ENCODE measurements around the gene TSPAN3. TPM values are rescaled to one million over a fixed set of nuclear protein-coding genes. Genes with fewer than 3 reads are reported as not detected.
A peak's percentile ranks its signal among the peaks of the same experiment; 100 is the strongest.

The TSPAN3 gene
- total and polyA plus RNA-seq, 12 donors: 52.2 to 159 (median 98.7) TPM

- no peak for DNase-seq
- Histone ChIP-seq H3K4me3 (peak overlapping the region in 7 of 10 donors; percentile 25 to 62 (median 33)), H3K27ac (peak overlapping the region in 6 of 10 donors; percentile 43 to 93 (median 60)), H3K9me3 (no peaks in the 10 kb centered on the region), H3K4me1 (peaks cover 7 to 97% (median 19%) of the 10 kb centered on the region in 9 donors), H3K36me3 (peaks cover 0 to 4% (median 0%) of the 10 kb centered on the region in 9 donors), H3K27me3 (no peaks in the 10 kb centered on the region)
- ATAC-seq: peak in 1 of 8 donors; percentile 1
- intact Hi-C loops (cut with DNase I): no loop called here
- WGBS, 2 donors: 42 to 58% methylated on average over 9 of the region's 9 CpGs
- no peak for TF ChIP-seq CTCF (IDR thresholded peaks at IDR 0.05)
Observed at GRCh38 chr15:76996076-76996525, 74.8 kb downstream of the TSPAN3 start.

- DNase-seq (peak in 1 of 2 donors; percentile 50), ATAC-seq (peak; percentile 52 to 79 (median 59))
- intact Hi-C loops (cut with DNase I): no loop called here
- H3K27ac ChIP-seq: peak within 1 kb of the TSS in 8 of 10 donors; percentile 4 to 93 (median 55)
- peak within 1 kb of the TSS in 7 of 10 donors; percentile 25 to 62 (median 33) for H3K4me3 ChIP-seq
- peaks cover 0 to 4% (median 0%) of the 10 kb centered on the region in 9 donors for H3K36me3 ChIP-seq
- WGBS, 2 donors: 56 to 62% methylated on average over 28 of the region's 28 CpGs
- TF ChIP-seq CTCF (IDR thresholded peaks at IDR 0.05): no peak
- H3K27me3 ChIP-seq: no peaks in the 10 kb centered on the region
- no peaks in the 10 kb centered on the region for H3K9me3 ChIP-seq
- H3K4me1 ChIP-seq: peaks cover 7 to 93% (median 19%) of the 10 kb centered on the region in 9 donors
Observed at GRCh38 chr15:76994971-76995945, 75.7 kb downstream of the TSPAN3 start, which contains the start of gene PSTPIP1. PSTPIP1 (plus strand) TSS chr15:76995126; CDS start chr15:76995574, 448 bp downstream.

DNA sequence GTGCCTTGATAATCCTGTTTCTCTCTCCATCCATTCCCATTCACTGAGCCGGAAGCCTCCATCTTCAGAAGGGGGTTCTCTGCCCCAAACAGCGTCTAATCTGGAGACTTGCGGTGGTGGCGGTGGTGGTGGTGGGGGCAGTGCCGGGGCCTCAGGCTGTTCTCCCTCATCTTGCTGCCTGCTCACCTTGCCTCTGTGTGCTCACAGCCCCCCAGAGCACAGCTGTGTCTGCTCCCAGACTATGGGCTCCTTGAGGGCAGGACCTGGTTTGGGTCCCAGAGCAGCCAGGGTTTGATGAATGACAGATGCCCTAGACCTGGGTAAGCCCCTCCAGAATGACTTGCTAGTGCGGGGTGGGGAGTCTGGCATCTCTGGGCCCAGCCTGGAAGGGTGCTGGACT is 76.4 kb downstream of the TSPAN3 start:
- peak overlapping the region in 7 of 10 donors; percentile 4 to 93 (median 60) for H3K27ac ChIP-seq
- intact Hi-C loops (cut with DNase I): no loop called here
- no peak for TF ChIP-seq CTCF (IDR thresholded peaks at IDR 0.05)
- H3K36me3 ChIP-seq: no peaks in the 10 kb centered on the region
- peaks cover 7 to 90% (median 19%) of the 10 kb centered on the region in 9 donors for H3K4me1 ChIP-seq
- H3K27me3 ChIP-seq: no peaks in the 10 kb centered on the region
- no peaks in the 10 kb centered on the region for H3K9me3 ChIP-seq
- H3K4me3 ChIP-seq: peak overlapping the region in 1 of 10 donors; percentile 62
- no peak for ATAC-seq
- DNase-seq: no peak
- WGBS, 2 donors: 97 to 99% methylated on average over 6 of the region's 6 CpGs

DNA sequence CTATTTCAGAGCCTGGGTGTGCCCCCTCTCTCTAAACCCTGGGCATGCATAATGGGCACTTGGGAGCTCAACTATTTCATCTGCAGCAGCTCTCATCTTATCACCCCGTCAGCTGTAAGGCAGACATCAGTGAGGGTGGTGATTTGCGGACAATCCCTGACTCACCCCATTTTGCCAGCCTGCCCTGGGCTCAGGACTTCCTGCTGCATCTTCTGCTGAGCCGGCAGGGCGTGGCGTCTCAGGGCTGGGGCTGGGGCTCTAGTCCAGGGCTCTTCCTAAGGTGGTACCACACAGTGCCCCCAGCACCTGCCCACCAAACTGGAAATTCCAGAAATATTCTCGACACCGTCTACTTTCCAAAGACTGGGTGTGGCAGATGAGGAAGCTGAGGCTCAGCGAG is 76.9 kb downstream of the TSPAN3 start:
- no peaks in the 10 kb centered on the region for H3K9me3 ChIP-seq
- no peak for DNase-seq
- 89 to 91% methylated on average over 8 of the region's 8 CpGs for WGBS, 2 donors
- no peaks in the 10 kb centered on the region for H3K27me3 ChIP-seq
- no peak for TF ChIP-seq CTCF (IDR thresholded peaks at IDR 0.05)
- H3K27ac ChIP-seq: peak overlapping the region in 2 of 10 donors; percentile 64 to 93
- peak overlapping the region in 1 of 10 donors; percentile 62 for H3K4me3 ChIP-seq
- H3K4me1 ChIP-seq: peaks cover 7 to 90% (median 19%) of the 10 kb centered on the region in 9 donors
- intact Hi-C loops (cut with DNase I): no loop called here
- no peaks in the 10 kb centered on the region for H3K36me3 ChIP-seq
- ATAC-seq: no peak

All from heart right ventricle (tissue), 16 donors.